Activated CD8-positive, alpha-beta T cell treated with anti-CD3 and anti-CD28 coated beads, Interleukin-2, amount 10 ng/mL, durations not matched to agents 7 days and 5 days (primary cell): ENCODE measurements around the gene HGF. TPM values are rescaled to one million over a fixed set of nuclear protein-coding genes. Genes with fewer than 3 reads are reported as not detected.

Source experiments
- ATAC-seq: fragments of 150-1000 bp; cut with Tn5 transposase; one replicate; pipeline ENCODE4 v1.10.0; 2021; ENCODE audit warnings: moderate library complexity
- CTCF ChIA-PET: fragments of 350-600 bp; sonication (Branson Sonifier 250); formaldehyde crosslinking; loops from one replicate; lab custom pipeline; 2021; ENCODE audit warnings: antibody characterized with exemption; lab: Charles Lee
- POLR2A ChIA-PET: fragments of 350-600 bp; sonication (Branson Sonifier 250); formaldehyde crosslinking; loops from one replicate; lab custom pipeline; 2021; ENCODE audit warnings: antibody characterized with exemption; lab: Charles Lee
- DNase-seq: peaks from one replicate; pipeline ENCODE4 v3.0.0-alpha.2; 2020
- H3K27ac Mint-ChIP-seq: one replicate; pipeline ENCODE4 v1.8.0; 2021; ENCODE audit warnings: mild to moderate bottlenecking, mixed read lengths
- H3K27me3 Mint-ChIP-seq: one replicate; pipeline ENCODE4 v1.8.0; 2021; ENCODE audit warnings: low read depth, mixed read lengths
- H3K36me3 Mint-ChIP-seq: one replicate; pipeline ENCODE4 v1.8.0; 2021; ENCODE audit warnings: low read depth, mixed read lengths
- H3K4me1 Mint-ChIP-seq: one replicate; pipeline ENCODE4 v1.8.0; 2021; ENCODE audit warnings: low read depth, mixed read lengths
- H3K4me3 Mint-ChIP-seq: one replicate; pipeline ENCODE4 v1.8.0; 2021; ENCODE audit warnings: mild to moderate bottlenecking, mixed read lengths
- H3K9me3 Mint-ChIP-seq: one replicate; pipeline ENCODE4 v1.8.0; 2022; ENCODE audit warnings: mixed read lengths; ENCODE audit not compliant: insufficient read depth
- total RNA-seq, 2 experiments: library from RNA; stranded (reverse); gene quantifications; one replicate each; pipeline ENCODE4 v1.2.3, GENCODE V29; 2021

HGF gene
- total RNA-seq, 2 experiments from 2014 or later, result not detected

- ChIA-PET CTCF (no interaction called here), POLR2A (no interaction called here)
- Mint-ChIP-seq H3K27ac (no peak overlapping the region), H3K36me3 (no peaks in the 10 kb centered on the region), H3K27me3 (peaks cover 5% of the 10 kb centered on the region), H3K4me1 (no peaks in the 10 kb centered on the region), H3K9me3 (no peaks in the 10 kb centered on the region), H3K4me3 (no peak overlapping the region)
- DNase-seq (no peak), ATAC-seq (no peak)
Measured at GRCh38 chr7:81768951-81769778, 682 bp downstream of the HGF start.

- Mint-ChIP-seq H3K27me3 (peaks cover 5% of the 10 kb centered on the region), H3K27ac (no peak overlapping the region), H3K4me1 (no peaks in the 10 kb centered on the region), H3K36me3 (no peaks in the 10 kb centered on the region), H3K9me3 (no peaks in the 10 kb centered on the region), H3K4me3 (no peak overlapping the region)
- ATAC-seq (no peak), DNase-seq (no peak)
- CTCF ChIA-PET, result no interaction called here
- POLR2A ChIA-PET, result no interaction called here
Measured at GRCh38 chr7:81767926-81768325, 1.9 kb downstream of the HGF start.

- POLR2A ChIA-PET, result no interaction called here
- H3K4me1 Mint-ChIP-seq, result no peaks in the 10 kb centered on the region
Measured at GRCh38 chr7:81761821-81762220, 8.0 kb downstream of the HGF start.

GRCh38 chr7:81761031-81761430 is 8.8 kb downstream of the HGF start:
- no peak for DNase-seq
- ChIA-PET CTCF (no interaction called here), POLR2A (no interaction called here)
- Mint-ChIP-seq H3K4me3 (no peak overlapping the region), H3K27me3 (no peaks in the 10 kb centered on the region), H3K36me3 (no peaks in the 10 kb centered on the region), H3K9me3 (no peaks in the 10 kb centered on the region), H3K27ac (no peak overlapping the region), H3K4me1 (no peaks in the 10 kb centered on the region)
- no peak for ATAC-seq

More at GRCh38 chr7:81761821-81762220, 8.0 kb downstream of the HGF start:
- ATAC-seq (no peak), DNase-seq (no peak)
- Mint-ChIP-seq H3K9me3 (no peaks in the 10 kb centered on the region), H3K36me3 (no peaks in the 10 kb centered on the region), H3K27me3 (no peaks in the 10 kb centered on the region), H3K4me3 (no peak overlapping the region), H3K27ac (no peak overlapping the region)
- CTCF ChIA-PET, result no interaction called here

GRCh38 chr7:81754918-81755696 is 14.7 kb downstream of the HGF start:
- DNase-seq (no peak), ATAC-seq (no peak)
- no peaks in the 10 kb centered on the region for H3K4me1 Mint-ChIP-seq
- H3K9me3 Mint-ChIP-seq, result no peaks in the 10 kb centered on the region
- no peak overlapping the region for H3K27ac Mint-ChIP-seq
- H3K27me3 Mint-ChIP-seq, result no peaks in the 10 kb centered on the region
- H3K4me3 Mint-ChIP-seq, result no peak overlapping the region
- CTCF ChIA-PET, result no interaction called here
- no peaks in the 10 kb centered on the region for H3K36me3 Mint-ChIP-seq
- POLR2A ChIA-PET, result no interaction called here

GRCh38 chr7:81753392-81753791 is 16.5 kb downstream of the HGF start:
- Mint-ChIP-seq H3K36me3 (no peaks in the 10 kb centered on the region), H3K4me3 (no peak overlapping the region), H3K4me1 (no peaks in the 10 kb centered on the region), H3K27me3 (no peaks in the 10 kb centered on the region), H3K27ac (no peak overlapping the region), H3K9me3 (no peaks in the 10 kb centered on the region)
- ChIA-PET POLR2A (no interaction called here), CTCF (no interaction called here)
- ATAC-seq, result no peak
- DNase-seq, result no peak

- no peaks in the 10 kb centered on the region for H3K36me3 Mint-ChIP-seq
- H3K27ac Mint-ChIP-seq, result no peak overlapping the region
- ChIA-PET POLR2A (no interaction called here), CTCF (no interaction called here)
- H3K9me3 Mint-ChIP-seq, result no peaks in the 10 kb centered on the region
- no peak overlapping the region for H3K4me3 Mint-ChIP-seq
- ATAC-seq, result no peak
- H3K4me1 Mint-ChIP-seq, result no peaks in the 10 kb centered on the region
- DNase-seq, result no peak
- H3K27me3 Mint-ChIP-seq, result no peaks in the 10 kb centered on the region
Measured at GRCh38 chr7:81752318-81752714, 17.5 kb downstream of the HGF start.

- ChIA-PET POLR2A (no interaction called here), CTCF (no interaction called here)
- Mint-ChIP-seq H3K27me3 (no peaks in the 10 kb centered on the region), H3K4me3 (no peak overlapping the region), H3K36me3 (no peaks in the 10 kb centered on the region), H3K27ac (no peak overlapping the region), H3K9me3 (no peaks in the 10 kb centered on the region), H3K4me1 (no peaks in the 10 kb centered on the region)
- ATAC-seq (no peak), DNase-seq (no peak)
Measured at GRCh38 chr7:81751619-81752317, 18.1 kb downstream of the HGF start.

GRCh38 chr7:81745637-81746036 is 24.2 kb downstream of the HGF start:
- DNase-seq (no peak), ATAC-seq (no peak)
- Mint-ChIP-seq H3K27me3 (no peaks in the 10 kb centered on the region), H3K36me3 (no peaks in the 10 kb centered on the region), H3K4me1 (no peaks in the 10 kb centered on the region), H3K9me3 (no peaks in the 10 kb centered on the region), H3K27ac (no peak overlapping the region), H3K4me3 (no peak overlapping the region)
- CTCF ChIA-PET, result no interaction called here
- POLR2A ChIA-PET, result no interaction called here

GRCh38 chr7:81744389-81744788 is 25.5 kb downstream of the HGF start:
- ChIA-PET POLR2A (no interaction called here), CTCF (no interaction called here)
- H3K27me3 Mint-ChIP-seq, result no peaks in the 10 kb centered on the region
- DNase-seq, result no peak
- no peak overlapping the region for H3K27ac Mint-ChIP-seq
- H3K4me3 Mint-ChIP-seq, result no peak overlapping the region
- ATAC-seq, result no peak
- no peaks in the 10 kb centered on the region for H3K36me3 Mint-ChIP-seq
- H3K4me1 Mint-ChIP-seq, result no peaks in the 10 kb centered on the region
- H3K9me3 Mint-ChIP-seq, result no peaks in the 10 kb centered on the region

- no peaks in the 10 kb centered on the region for H3K4me1 Mint-ChIP-seq
- no peak for ATAC-seq
- no peak overlapping the region for H3K4me3 Mint-ChIP-seq
- ChIA-PET CTCF (no interaction called here), POLR2A (no interaction called here)
- no peaks in the 10 kb centered on the region for H3K9me3 Mint-ChIP-seq
- no peak overlapping the region for H3K27ac Mint-ChIP-seq
- DNase-seq, result no peak
- no peaks in the 10 kb centered on the region for H3K27me3 Mint-ChIP-seq
- no peaks in the 10 kb centered on the region for H3K36me3 Mint-ChIP-seq
Measured at GRCh38 chr7:81743665-81744064, 26.2 kb downstream of the HGF start.

- ChIA-PET POLR2A (no interaction called here), CTCF (no interaction called here)
- no peaks in the 10 kb centered on the region for H3K4me1 Mint-ChIP-seq
- H3K36me3 Mint-ChIP-seq, result no peaks in the 10 kb centered on the region
- no peaks in the 10 kb centered on the region for H3K27me3 Mint-ChIP-seq
- H3K27ac Mint-ChIP-seq, result no peak overlapping the region
- no peaks in the 10 kb centered on the region for H3K9me3 Mint-ChIP-seq
- H3K4me3 Mint-ChIP-seq, result no peak overlapping the region
- ATAC-seq (no peak), DNase-seq (no peak)
Measured at GRCh38 chr7:81743201-81743600, 26.6 kb downstream of the HGF start.
